Measurements from ENCODE around the gene GGT6. TPM values are rescaled to one million over a fixed set of nuclear protein-coding genes. Genes with fewer than 3 reads are reported as not detected.
A peak's percentile ranks its signal among the peaks of the same experiment; 100 is the strongest.

The GGT6 gene
- total and polyA plus RNA-seq, 2 of the 13 experiments (the other 11 are each of a cell fraction or from before 2014, with no cell fraction given), result 0.16 to 0.80 TPM

DNA sequence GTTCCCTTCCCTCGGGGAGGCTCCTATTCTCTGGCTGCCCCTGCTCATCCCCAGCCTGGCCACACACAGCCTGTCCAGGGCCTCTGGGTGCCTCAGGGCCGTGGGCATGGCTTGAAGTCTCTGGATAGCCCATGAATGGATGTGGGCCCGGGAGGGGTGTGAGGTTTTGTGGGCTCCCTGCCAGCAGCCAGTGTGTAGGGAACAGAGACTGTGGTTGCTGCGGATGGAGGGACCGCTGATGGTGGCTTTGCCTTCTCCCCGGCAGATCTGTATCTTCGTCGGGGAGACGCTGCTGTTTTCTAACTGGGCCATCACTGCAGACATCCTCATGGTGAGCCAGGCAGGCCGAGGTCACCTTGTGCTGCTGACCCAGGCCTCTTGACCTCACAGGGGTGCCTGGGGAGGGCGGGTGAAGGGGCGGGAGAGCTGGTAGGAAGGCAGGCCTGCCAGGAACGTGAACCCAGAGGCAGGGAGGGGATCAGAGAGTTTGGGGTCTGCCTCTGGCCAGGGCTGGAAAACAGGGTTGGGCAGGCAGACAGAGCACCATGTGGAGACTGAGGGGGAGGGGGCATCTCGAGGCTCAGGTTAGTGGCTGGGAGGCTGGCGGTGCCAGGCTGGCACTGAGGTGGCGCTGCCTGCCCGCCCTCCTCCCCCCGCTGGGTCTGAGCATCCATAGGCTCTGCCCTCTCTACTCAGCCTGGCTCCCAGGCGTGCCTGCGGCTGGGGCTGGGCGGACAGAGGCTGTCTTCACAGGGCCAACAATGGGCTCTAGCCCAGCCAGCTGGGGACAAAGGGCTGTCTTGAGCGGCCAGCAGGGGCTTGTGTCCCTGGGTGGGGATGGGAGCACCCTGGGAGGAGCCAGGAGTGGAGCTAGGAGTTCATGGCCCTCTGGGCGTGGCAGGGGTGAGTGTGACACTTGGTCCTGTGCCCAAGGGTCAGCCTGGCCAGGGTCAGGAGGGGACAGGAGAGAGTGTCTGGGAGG is 26.6 kb downstream of the GGT6 start (continued):
- TF ChIP-seq, protein P1, sequence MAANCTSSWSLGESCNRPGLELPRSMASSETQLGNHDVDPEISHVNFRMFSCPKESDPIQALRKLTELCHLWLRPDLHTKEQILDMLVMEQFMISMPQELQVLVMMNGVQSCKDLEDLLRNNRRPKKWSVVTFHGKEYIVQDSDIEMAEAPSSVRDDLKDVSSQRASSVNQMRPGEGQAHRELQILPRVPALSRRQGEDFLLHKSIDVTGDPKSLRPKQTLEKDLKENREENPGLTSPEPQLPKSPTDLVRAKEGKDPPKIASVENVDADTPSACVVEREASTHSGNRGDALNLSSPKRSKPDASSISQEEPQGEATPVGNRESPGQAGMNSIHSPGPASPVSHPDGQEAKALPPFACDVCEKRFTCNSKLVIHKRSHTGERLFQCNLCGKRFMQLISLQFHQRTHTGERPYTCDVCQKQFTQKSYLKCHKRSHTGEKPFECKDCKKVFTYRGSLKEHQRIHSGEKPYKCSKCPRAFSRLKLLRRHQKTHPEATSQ (CRISPR knock-in tag; IDR thresholded peaks at IDR 0.05; ENCODE audit: borderline replicate concordance), result no peak
- 0 out of 2 replicates have a peak, but pooled peaks have one; percentile 47 for TF ChIP-seq NCOA1 (CRISPR knock-in tag; IDR thresholded peaks at IDR 0.05)
- TF ChIP-seq IKZF4 (CRISPR knock-in tag; IDR thresholded peaks at IDR 0.05; ENCODE audit: borderline replicate concordance, low read depth, not compliant biosample characterization), result no peak

GRCh38 chr17:4532860-4533522 is 27.4 kb downstream of the GGT6 start:
- BruUV-seq (replicated peaks), result no TSS peak
- in situ Hi-C loops (cut with HindIII; ENCODE audit: extremely low pct_ligation_motif_present, low pct_unique_long_range_greater_than_20kb), result no loop called here
- Histone ChIP-seq H3K4me1 (ENCODE audit: insufficient read depth, low read length) (peaks cover 16% of the 10 kb centered on the region), H3K79me2 (ENCODE audit: insufficient read depth, low read length) (no peaks in the 10 kb centered on the region), H3K27me3 (ENCODE audit: control insufficient read depth in 1 of 2, insufficient read depth in 2 of 2, low read length in 2 of 2) (peaks cover 6 to 35% of the 10 kb centered on the region in 2 experiments), H3K36me3 (replicated peaks in 1 of 2; ENCODE audit: control insufficient read depth in 1 of 2, insufficient read depth in 2 of 2, low read length in 2 of 2) (no peaks in the 10 kb centered on the region), H3K27ac (ENCODE audit: extremely low read length, insufficient read depth, low read length) (no peak overlapping the region), H2AFZ (ENCODE audit: low read length) (no peak overlapping the region), H3K4me2 (ENCODE audit: low read depth, low read length) (no peak overlapping the region), H3K9me3 (ENCODE audit: low read length) (no peaks in the 10 kb centered on the region), H4K20me1 (ENCODE audit: insufficient read depth, low read length) (no peaks in the 10 kb centered on the region), H3K4me3 (replicated peaks in 1 of 3; ENCODE audit: insufficient read depth in 1 of 3, low read depth in 2 of 3, low read length in 3 of 3) (no peak overlapping the region), H3K9ac (ENCODE audit: insufficient read depth, low read depth, low read length) (no peak overlapping the region)
- FAIRE-seq (no peak), DNase-seq (ENCODE audit: low spot score) (no peak), ATAC-seq (no peak)
- TF ChIP-seq AGO1 (IDR thresholded peaks at IDR 0.05; ENCODE audit: low read depth, low read length, poor library complexity, severe bottlenecking) (peak; percentile 88), PREB (CRISPR knock-in tag; IDR thresholded peaks at IDR 0.05) (no peak)
- intact Hi-C loops (cut with micrococcal nuclease; ENCODE audit: unreplicated experiment), result loop anchor here (5.0 kb wide), 1 partner anchor 111 kb away; no protein-coding TSS in a partner anchor
- WGBS (ENCODE audit: low lambda C conversion rate), result 71% methylated on average over 16 of the region's 33 CpGs
- POLR2A ChIA-PET, result interaction anchor here (2.4 kb wide), 1 partner anchor 23 kb away, joined by 8 read pairs; the partner anchor contains the start of gene MYBBP1A
- CTCF ChIA-PET (ENCODE audit: low intra/inter-chr PET ratio, low total read pairs), result no interaction called here
